GM10847 (cell line): ENCODE results near the gene RAN.

Experiments
- POLR2A ChIP-seq: IDR thresholded peaks from 2 replicates; pipeline ENCODE4 v1.6.1; 2011; ENCODE audit not compliant: insufficient read length; ENCODE audit errors: extremely low read depth

Gene RAN

DNA sequence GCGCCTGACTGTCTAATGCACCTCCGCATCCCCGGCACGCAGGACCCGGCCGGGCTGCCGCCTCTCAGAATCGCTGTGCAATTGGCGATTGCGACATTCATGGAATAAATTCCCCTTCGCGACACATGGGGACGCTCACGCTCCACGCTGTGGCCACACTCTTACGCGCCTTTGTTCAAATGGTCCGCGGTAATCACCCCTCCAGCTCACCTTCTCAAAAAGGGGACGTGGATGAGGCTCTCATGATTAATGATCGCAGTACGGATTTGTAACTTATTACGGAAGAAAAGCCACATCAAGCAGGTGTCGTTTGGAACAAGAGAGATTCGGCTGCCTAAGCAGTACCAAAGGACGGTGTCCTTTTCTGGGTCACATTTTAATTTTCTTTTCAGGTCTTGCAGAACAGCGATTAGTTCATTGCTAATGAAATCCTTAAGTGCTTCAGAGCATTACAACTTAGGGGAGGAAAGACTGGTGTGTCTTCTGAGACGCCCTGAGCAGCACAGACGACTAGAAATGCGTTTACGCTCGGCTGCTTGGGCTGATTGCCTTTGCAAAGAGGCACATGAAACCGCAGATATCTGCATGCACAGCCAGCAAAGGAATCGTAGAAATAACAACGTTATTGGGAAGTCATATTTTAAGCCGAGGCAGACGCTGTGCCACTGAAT is 44.5 kb downstream of the RAN start:
- TF ChIP-seq POLR2A = no peak

GRCh38 chr12:130917607-130918006 is 45.7 kb downstream of the RAN start:
- no peak for TF ChIP-seq POLR2A

GRCh38 chr12:130919086-130919485 is 47.2 kb downstream of the RAN start:
- no peak for TF ChIP-seq POLR2A

DNA sequence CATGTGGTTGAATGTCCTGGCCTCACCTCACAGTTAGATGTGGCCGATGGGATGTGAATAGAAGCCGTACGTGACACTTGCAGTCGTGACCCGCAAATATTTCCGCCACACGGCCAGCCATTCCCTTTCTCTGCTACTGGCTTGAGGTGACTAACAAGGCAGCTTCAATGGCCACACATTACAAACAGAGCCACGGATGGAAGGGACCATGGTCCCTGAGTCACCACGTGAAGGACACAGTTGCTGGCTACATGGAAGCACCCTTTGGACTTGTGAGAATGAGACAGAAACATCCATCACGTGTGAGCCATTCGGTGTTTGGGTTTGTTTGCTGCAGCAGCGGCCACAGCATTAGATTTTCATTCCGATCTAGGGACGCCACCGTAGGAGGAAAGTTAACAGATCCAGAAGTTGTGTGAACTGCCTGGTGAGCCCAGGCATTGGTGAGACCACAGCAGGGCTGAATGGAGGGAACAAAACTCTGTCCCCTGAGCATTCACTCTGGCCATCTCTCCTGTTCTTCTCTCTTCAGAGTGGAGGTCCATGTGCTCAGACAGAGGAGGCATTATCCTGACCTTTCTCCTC is 48.3 kb downstream of the RAN start:
- no peak for TF ChIP-seq POLR2A

GRCh38 chr12:130920723-130921381 is 49.0 kb downstream of the RAN start:
- no peak for TF ChIP-seq POLR2A

DNA sequence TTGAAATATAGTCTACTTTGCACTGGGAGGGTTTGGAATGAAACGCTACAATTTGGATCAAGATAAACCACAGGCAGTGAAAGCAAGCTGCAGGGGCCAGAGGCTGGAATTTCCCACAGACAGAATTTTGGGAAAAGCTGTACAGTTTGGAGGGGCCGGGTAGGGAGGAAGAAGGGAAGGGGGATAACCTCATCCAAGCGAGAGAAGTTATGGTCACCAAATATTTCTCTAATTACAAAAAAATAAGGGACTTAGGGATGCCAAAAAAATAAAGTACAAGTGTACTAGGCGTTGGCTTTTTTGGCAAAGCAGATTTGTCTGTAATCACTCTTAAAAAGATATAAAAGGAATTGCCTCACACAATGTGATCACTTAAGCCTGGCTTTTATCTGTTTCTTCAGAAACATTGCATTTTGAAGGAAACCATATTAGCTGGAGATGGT is 50.7 kb downstream of the RAN start:
- TF ChIP-seq POLR2A = no peak

DNA sequence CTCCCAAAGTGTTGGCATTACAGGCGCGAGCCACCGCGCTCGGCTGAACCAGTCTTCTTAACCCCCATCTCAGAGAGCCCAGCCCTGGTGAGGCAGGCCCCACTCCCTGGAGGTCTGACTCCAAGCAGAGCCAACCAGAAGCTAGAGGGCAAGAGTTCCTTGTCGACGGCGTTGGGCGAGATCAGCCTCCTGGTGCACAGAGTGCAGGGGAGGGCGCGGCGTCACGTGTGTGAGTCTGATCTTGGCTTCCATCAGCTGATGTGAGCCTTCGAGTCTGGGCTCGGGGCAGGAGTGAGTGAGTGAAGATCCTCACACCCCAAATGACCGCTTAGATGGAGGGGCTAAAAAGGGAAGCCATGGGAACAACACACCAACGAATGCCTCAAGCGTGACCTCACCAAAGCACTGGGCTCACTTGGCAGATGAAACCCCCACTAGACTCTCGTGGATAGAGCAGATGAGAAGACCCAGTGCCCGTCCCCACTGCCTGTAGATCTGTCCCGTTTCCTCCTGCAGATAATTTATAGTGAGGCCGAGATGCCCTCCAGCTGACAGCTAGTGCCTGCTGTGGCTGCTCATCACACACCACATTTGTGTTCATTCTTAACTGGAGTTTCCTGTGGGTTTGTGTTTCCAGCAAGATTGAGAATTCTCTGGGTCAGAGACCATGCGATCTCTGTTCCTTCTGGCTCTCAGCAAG is 53.2 kb downstream of the RAN start:
- no peak for TF ChIP-seq POLR2A

GRCh38 chr12:130925666-130926015 is 53.8 kb downstream of the RAN start:
- TF ChIP-seq POLR2A = no peak
